Activated T-helper 2 cell treated with anti-CD3 and anti-CD28 coated beads, Interferon-gamma antibody, Interleukin-2, Interleukin-4, amounts not matched to agents 10 μg/mL and 5 μg/mL and 100 μg/mL, durations not matched to agents 14 hours and 24 hours and 36 hours (primary cell): ENCODE data around the gene SLC46A2. TPM values are rescaled to one million over a fixed set of nuclear protein-coding genes. Genes with fewer than 3 reads are reported as not detected.

Source experiments
- DNase-seq: peaks from one replicate; pipeline ENCODE4 v3.0.0; 2021; ENCODE audit warnings: low spot score
- H3K27ac Mint-ChIP-seq: one replicate; pipeline ENCODE4 v1.8.0; 2021; ENCODE audit warnings: mixed read lengths
- H3K27me3 Mint-ChIP-seq: one replicate; pipeline ENCODE4 v1.8.0; 2021; ENCODE audit warnings: low read depth, mixed read lengths
- H3K36me3 Mint-ChIP-seq: one replicate; pipeline ENCODE4 v1.8.0; 2021; ENCODE audit warnings: low read depth, mixed read lengths
- H3K4me1 Mint-ChIP-seq: one replicate; pipeline ENCODE4 v1.8.0; 2021; ENCODE audit warnings: low read depth, mixed read lengths
- H3K4me3 Mint-ChIP-seq: one replicate; pipeline ENCODE4 v1.8.0; 2021; ENCODE audit warnings: low read depth, mild to moderate bottlenecking, moderate library complexity, mixed read lengths
- H3K9me3 Mint-ChIP-seq: one replicate; pipeline ENCODE4 v1.8.0; 2021; ENCODE audit warnings: mixed read lengths
- intact Hi-C: fragments of 100-400 bp; cut with micrococcal nuclease; formaldehyde crosslinking; loops from one replicate; pipeline ENCODE4 v1.15.1; 2023
- total RNA-seq: library from RNA; stranded (reverse); gene quantifications from 2 replicates; pipeline ENCODE4 v1.2.3, GENCODE V29; 2022

The SLC46A2 gene
- total RNA-seq, 1 donor from 2014 or later: not detected

DNA sequence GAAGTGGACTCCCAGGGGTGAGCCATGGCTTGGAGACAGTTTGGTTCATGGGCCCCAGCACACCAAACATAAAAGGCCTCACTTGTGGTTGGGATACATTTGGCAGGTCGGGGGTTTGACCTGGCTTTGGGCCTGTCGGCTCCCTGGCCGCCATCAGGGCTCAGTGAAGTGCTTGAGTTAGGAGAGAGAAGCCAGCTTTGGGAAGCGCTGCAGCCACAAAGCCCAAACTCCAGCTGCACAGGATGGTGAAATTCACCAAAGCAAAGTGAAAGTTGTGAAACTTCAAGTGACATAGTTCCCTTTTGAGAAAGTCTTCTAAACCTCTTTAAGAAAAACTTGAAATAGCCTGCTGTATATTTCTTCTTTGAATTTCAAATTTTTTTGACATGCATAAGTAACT is 27.5 kb downstream of the SLC46A2 start:
- intact Hi-C loops: no loop called here
- Mint-ChIP-seq H3K27ac (no peak overlapping the region), H3K27me3 (no peaks in the 10 kb centered on the region), H3K9me3 (no peaks in the 10 kb centered on the region), H3K4me3 (no peak overlapping the region), H3K36me3 (no peaks in the 10 kb centered on the region), H3K4me1 (peaks cover 11% of the 10 kb centered on the region)
- DNase-seq: no peak

DNA sequence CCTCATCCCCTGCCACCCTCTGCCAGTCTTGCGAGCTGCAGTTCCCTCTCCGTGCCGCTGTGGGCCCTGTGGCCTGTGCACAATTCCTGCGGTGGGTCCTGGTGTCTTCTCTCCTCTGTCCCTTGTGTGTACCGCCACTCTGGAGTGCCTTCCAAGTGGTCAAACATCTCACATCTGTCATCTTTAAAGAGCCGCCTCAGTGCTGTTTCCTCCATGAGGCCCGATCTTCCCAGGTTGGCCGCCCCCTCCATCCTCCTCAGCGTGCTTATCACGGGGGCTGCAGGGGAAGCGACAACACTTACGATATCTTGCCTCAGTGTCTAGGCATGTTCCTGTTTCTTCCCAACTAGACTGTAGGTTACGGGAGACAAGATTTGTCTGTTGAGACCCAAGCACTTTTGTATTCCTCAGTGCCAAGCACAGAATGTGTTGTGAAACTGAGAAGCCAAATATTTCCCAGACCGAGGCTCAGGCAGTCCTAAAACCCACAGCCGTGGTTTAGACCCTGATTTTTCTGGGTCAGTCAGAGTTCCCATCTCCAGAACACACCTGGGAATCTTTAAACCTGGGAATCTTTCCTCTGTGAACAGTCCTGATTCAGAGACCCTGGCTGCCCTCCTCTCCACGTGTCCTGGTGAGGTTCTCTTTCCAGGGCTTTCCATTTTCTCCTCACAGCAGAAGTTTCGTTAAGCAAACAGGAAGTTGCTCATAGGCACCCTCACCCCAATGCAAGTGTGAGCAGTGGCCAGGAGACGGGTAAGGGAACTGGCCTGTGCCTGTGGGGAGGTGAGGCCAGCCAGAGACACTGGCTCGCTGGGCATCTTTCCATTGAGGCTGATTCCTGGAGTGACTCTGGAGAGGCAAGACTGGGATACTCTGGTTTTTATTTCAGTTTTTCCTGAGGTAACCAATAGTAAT is 28.8 kb downstream of the SLC46A2 start:
- DNase-seq: no peak
- H3K9me3 Mint-ChIP-seq: no peaks in the 10 kb centered on the region
- no peak overlapping the region for H3K4me3 Mint-ChIP-seq
- no peak overlapping the region for H3K27ac Mint-ChIP-seq
- peaks cover 2% of the 10 kb centered on the region for H3K4me1 Mint-ChIP-seq
- no peaks in the 10 kb centered on the region for H3K27me3 Mint-ChIP-seq
- intact Hi-C loops: no loop called here
- no peaks in the 10 kb centered on the region for H3K36me3 Mint-ChIP-seq

DNA sequence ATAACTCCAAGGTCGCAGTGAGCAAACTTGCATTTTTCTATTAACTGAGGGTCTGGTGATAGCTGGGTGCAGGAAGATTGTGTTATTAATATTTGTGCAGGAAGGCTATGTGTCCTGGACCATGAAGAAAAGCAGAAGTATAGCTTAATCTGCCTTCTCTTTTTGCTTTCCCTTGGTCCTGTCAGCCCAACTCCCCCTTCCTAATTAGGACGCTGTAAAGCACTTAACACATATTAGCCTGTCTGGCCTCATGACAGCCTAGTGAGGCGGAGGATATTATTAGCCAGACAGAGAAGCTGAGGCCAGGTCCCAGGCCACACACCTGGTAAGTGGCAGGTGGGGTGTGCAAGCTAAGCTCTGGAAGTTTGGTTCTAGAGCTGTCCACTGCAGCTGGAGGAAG is 29.5 kb downstream of the SLC46A2 start:
- Mint-ChIP-seq H3K27me3 (no peaks in the 10 kb centered on the region), H3K9me3 (no peaks in the 10 kb centered on the region), H3K4me1 (peaks cover 2% of the 10 kb centered on the region), H3K36me3 (no peaks in the 10 kb centered on the region), H3K4me3 (no peak overlapping the region), H3K27ac (no peak overlapping the region)
- DNase-seq: no peak
- intact Hi-C loops: no loop called here

GRCh38 chr9:112860451-112860850 is 30.2 kb downstream of the SLC46A2 start:
- Mint-ChIP-seq H3K9me3 (no peaks in the 10 kb centered on the region), H3K36me3 (no peaks in the 10 kb centered on the region), H3K27me3 (no peaks in the 10 kb centered on the region), H3K4me3 (no peak overlapping the region), H3K27ac (no peak overlapping the region), H3K4me1 (peaks cover 2% of the 10 kb centered on the region)
- intact Hi-C loops: no loop called here
- DNase-seq: no peak

- no peak overlapping the region for H3K4me3 Mint-ChIP-seq
- DNase-seq: no peak
Observed at GRCh38 chr9:112858625-112859147, 32.0 kb downstream of the SLC46A2 start.

DNA sequence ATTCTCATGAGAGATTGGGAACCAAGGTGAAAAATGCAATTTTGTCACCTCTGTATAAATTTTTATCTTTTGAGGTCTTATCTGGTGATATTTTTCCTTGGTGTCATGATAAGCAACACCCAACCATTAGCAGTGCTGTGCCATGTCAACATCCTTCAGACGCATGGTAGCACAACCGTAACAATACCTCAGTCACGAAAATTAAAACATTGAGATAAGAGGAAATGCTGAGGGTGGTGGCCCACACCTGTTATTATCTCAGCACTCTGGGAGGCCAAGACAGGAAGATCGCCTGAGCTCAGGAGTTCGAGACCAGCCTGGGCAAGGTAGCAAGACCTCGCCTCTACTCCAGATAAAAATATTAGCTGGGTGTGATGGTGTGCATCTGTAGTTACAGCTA is 32.7 kb downstream of the SLC46A2 start:
- H3K27ac Mint-ChIP-seq: no peak overlapping the region
- no peaks in the 10 kb centered on the region for H3K4me1 Mint-ChIP-seq
- no peak for DNase-seq
- no peaks in the 10 kb centered on the region for H3K9me3 Mint-ChIP-seq
- H3K27me3 Mint-ChIP-seq: no peaks in the 10 kb centered on the region
- H3K36me3 Mint-ChIP-seq: no peaks in the 10 kb centered on the region
- no peak overlapping the region for H3K4me3 Mint-ChIP-seq
- intact Hi-C loops: no loop called here

More at GRCh38 chr9:112858625-112859147, 32.0 kb downstream of the SLC46A2 start:
- peaks cover 2% of the 10 kb centered on the region for H3K4me1 Mint-ChIP-seq
- H3K36me3 Mint-ChIP-seq: no peaks in the 10 kb centered on the region
- intact Hi-C loops: no loop called here
- no peaks in the 10 kb centered on the region for H3K27me3 Mint-ChIP-seq
- H3K9me3 Mint-ChIP-seq: no peaks in the 10 kb centered on the region
- no peak overlapping the region for H3K27ac Mint-ChIP-seq

DNA sequence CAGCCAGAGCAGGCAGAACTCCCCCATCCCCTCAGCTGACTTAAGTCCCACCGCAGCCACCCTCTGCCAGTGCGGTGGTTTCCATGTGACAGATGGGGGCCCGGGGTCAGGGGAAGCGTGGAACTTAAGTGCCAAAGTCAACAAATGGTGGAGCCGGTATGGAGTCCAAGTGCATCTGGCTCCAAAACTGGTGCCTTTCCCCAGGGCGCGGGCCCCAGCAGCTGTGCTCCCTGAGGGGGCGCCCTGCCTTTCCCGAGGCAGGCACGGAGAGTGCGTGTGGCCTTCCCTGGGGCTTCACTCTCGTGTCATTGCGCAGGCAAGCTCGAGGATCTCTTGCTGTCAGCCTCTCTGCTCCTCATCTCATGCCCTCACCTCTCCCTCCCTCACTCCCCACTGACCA is 33.8 kb downstream of the SLC46A2 start:
- Mint-ChIP-seq H3K36me3 (no peaks in the 10 kb centered on the region), H3K4me3 (no peak overlapping the region), H3K27ac (no peak overlapping the region), H3K27me3 (no peaks in the 10 kb centered on the region), H3K9me3 (no peaks in the 10 kb centered on the region), H3K4me1 (no peaks in the 10 kb centered on the region)
- intact Hi-C loops: no loop called here
- no peak for DNase-seq

DNA sequence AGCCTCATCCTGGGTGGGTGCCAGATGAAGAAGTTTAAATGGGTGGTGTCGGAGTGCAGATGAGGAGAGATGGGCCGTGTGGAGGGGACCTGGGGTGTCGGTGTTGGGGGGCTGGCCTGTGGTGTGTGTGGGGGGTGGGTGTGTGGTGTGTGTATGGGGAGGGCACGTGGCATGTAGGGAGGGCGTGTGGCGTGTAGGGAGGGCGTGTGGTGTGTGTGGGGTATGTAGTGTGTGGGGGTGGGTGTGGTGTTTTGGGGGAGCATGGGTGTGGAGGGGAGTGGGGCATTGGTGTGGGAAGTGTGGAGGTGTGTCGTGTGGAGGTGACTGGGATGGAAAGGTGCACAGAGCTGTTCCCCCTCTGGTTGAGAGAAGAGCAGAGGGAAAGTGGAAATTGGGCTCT is 34.5 kb downstream of the SLC46A2 start:
- H3K36me3 Mint-ChIP-seq: no peaks in the 10 kb centered on the region
- no peaks in the 10 kb centered on the region for H3K27me3 Mint-ChIP-seq
- no peaks in the 10 kb centered on the region for H3K9me3 Mint-ChIP-seq
- H3K4me1 Mint-ChIP-seq: no peaks in the 10 kb centered on the region
- DNase-seq: no peak
- H3K4me3 Mint-ChIP-seq: no peak overlapping the region
- no peak overlapping the region for H3K27ac Mint-ChIP-seq
- intact Hi-C loops: no loop called here

- no peaks in the 10 kb centered on the region for H3K27me3 Mint-ChIP-seq
- peaks cover 2% of the 10 kb centered on the region for H3K4me1 Mint-ChIP-seq
- no peak overlapping the region for H3K4me3 Mint-ChIP-seq
- no peak overlapping the region for H3K27ac Mint-ChIP-seq
- H3K36me3 Mint-ChIP-seq: no peaks in the 10 kb centered on the region
- no peaks in the 10 kb centered on the region for H3K9me3 Mint-ChIP-seq
- intact Hi-C loops: no loop called here
- no peak for DNase-seq
Observed at GRCh38 chr9:112854657-112855056, 36.0 kb downstream of the SLC46A2 start.

DNA sequence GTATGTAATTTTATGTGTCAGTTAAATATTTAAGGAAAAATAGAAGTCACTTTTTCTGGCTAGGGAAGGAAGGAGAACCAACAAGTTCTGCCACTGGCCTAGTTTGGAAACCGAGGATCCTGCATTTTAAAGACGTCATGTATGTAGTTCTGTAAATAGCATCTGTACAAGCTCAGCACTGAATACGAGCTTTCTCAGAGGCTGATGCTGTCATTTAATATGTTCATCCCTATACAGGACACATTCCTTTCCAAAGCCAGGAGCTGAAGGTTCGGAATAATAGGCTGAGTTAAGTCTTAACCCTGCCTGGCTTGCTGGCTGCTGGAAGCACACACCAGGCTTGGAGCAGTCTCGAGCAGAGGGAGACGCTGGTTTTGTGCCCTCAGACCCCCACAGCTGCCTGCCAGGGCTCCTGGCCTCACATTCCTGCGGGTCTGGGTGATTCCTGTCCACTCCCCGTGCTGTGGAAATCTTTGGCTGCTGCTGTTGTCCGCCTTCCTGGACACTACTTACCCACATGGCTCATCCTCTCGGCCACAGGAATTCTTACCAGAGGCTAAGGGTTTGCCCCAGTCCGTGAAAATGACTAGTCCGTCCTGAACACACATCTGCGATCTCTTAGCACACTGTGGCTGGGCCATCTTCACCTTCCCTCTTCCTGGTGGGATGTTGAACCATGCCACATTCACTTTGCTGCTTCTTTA is 36.6 kb downstream of the SLC46A2 start:
- Mint-ChIP-seq H3K27ac (no peak overlapping the region), H3K36me3 (no peaks in the 10 kb centered on the region), H3K4me3 (no peak overlapping the region), H3K27me3 (no peaks in the 10 kb centered on the region), H3K4me1 (peaks cover 3% of the 10 kb centered on the region), H3K9me3 (no peaks in the 10 kb centered on the region)
- no peak for DNase-seq
- intact Hi-C loops: no loop called here

- H3K27me3 Mint-ChIP-seq: no peaks in the 10 kb centered on the region
- H3K27ac Mint-ChIP-seq: no peak overlapping the region
- no peak for DNase-seq
- peaks cover 3% of the 10 kb centered on the region for H3K4me1 Mint-ChIP-seq
- H3K36me3 Mint-ChIP-seq: no peaks in the 10 kb centered on the region
- H3K4me3 Mint-ChIP-seq: no peak overlapping the region
- intact Hi-C loops: no loop called here
- no peaks in the 10 kb centered on the region for H3K9me3 Mint-ChIP-seq
Observed at GRCh38 chr9:112852741-112853504, 37.8 kb downstream of the SLC46A2 start.

- Mint-ChIP-seq H3K9me3 (no peaks in the 10 kb centered on the region), H3K4me3 (no peak overlapping the region), H3K27ac (no peak overlapping the region), H3K4me1 (peaks cover 3% of the 10 kb centered on the region), H3K27me3 (no peaks in the 10 kb centered on the region), H3K36me3 (no peaks in the 10 kb centered on the region)
- intact Hi-C loops: no loop called here
- DNase-seq: no peak
Observed at GRCh38 chr9:112850840-112851239, 39.8 kb downstream of the SLC46A2 start.
